HUES64 (cell line): ENCODE measurements around the gene NT5C3A.
"Not testable (repeated sequence)": the region's sequence is repeated elsewhere in the genome, so short reads cannot be mapped to it uniquely, and the experiment has no call there.

ENCODE experiments used
- H3K27ac ChIP-seq: 2 replicates; pipeline ENCODE4 v1.7.0; 2013; ENCODE audit warnings: low read depth, low read length, inconsistent platforms
- H3K27me3 ChIP-seq: 2 replicates; pipeline ENCODE4 v1.6.1; 2013; ENCODE audit warnings: mild to moderate bottlenecking, low read length; ENCODE audit not compliant: insufficient read depth
- H3K36me3 ChIP-seq: 2 replicates; pipeline ENCODE4 v1.6.1; 2013; ENCODE audit warnings: mild to moderate bottlenecking, low read length; ENCODE audit not compliant: insufficient read depth
- H3K4me1 ChIP-seq: 2 replicates; pipeline ENCODE4 v1.6.1; 2013; ENCODE audit warnings: mild to moderate bottlenecking, low read length, moderate library complexity; ENCODE audit not compliant: insufficient read depth
- H3K4me3 ChIP-seq: 2 replicates; pipeline ENCODE4 v1.5.1; 2013; ENCODE audit warnings: mild to moderate bottlenecking, low read length, moderate library complexity
- H3K9ac ChIP-seq: 2 replicates; pipeline ENCODE4 v1.6.1; 2013; ENCODE audit warnings: mild to moderate bottlenecking, low read depth, low read length
- H3K9me3 ChIP-seq: 2 replicates; pipeline ENCODE4 v1.6.1; 2013; ENCODE audit warnings: low read depth, low read length; ENCODE audit not compliant: insufficient read depth
- WGBS: fragments of 150-250, 120-280 bp; methylation state at CpG from one replicate; pipeline ENCODE4 v1.1.7; 2013; ENCODE audit warnings: missing lambda C conversion rate; 5-methylcytosine and 5-hydroxymethylcytosine counted together

Gene NT5C3A

DNA sequence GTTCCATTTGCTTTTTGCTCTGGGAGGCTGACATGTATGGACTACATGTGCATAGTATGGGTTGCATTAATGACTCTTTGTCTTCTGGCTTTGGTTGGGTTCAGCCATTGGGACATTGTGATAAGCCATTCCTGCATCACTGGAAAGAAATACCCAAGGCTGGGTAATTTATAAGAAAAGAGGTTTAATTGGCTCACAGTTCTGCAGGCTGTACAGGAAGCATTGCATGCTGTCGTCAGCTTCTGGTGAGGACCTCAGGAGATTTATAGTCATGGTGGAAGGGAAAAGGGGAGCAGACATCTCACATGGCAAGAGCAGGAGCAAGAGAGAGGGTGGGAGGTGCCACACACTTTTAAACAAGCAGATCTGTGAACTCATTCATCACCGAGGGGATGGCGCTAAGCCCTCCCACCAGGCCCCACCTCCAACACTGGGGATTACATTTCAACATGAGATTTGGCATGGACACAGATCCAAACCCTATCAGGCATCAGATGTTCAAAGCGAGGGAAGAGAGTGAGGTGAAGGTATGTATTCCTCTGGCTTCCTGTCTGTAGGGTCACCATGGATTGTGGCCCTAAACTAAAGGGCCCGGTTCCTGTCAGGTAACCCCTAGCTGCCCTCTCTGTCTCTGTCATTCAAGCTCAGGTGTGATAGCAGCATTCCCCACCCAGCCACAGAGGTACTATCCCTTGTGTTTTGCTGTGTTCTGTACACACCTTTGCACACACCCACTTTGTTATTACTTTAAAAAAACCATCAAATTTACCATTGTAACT is 95.9 kb downstream of the NT5C3A start:
- WGBS = 88% methylated on average over 1 of the region's 5 CpGs
- H3K27ac ChIP-seq, H3K36me3 ChIP-seq: not testable (repeated sequence)

DNA sequence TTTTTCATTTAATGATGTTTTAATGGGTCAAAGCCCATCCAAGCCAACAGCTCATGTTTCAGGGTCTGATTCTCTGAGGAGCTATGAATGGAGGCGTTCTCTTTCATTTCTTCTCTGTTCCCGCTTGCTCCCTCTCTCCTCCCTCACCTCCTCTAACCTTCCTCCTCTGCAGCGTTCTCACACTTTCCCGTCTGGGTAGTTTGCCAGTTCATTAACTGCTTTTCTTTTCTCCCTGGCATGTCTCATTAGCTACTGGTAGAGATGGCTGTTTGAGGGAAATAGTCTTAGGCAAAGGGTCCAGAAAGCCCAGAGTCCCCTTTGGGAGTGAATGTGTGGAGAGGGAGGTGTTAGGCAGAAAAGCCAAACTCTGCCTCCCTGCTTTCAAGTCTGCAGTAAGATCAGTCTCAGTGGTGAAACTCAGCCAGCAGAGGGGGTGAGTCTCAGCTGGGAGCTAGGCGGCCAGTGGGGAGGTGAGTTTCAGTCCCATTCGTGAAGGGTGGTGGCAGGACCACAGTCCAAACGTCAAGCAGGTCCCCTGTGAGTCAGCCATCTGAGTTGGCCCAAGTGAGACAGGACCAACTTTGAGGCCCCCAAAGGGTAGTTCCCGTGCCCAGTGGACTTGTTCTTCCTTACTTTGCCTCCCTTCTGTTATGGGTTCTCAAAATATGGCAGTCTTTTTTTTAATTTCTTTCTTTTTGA is 98.0 kb downstream of the NT5C3A start:
- H3K27me3 ChIP-seq = peaks cover 10% of the 10 kb centered on the region
- H3K4me3 ChIP-seq, H3K9ac ChIP-seq, H3K27ac ChIP-seq, H3K4me1 ChIP-seq, H3K9me3 ChIP-seq, H3K36me3 ChIP-seq: not testable (repeated sequence)
- 34% methylated on average over 4 of the region's 8 CpGs for WGBS

More for the DNA sequence above, 95.9 kb downstream of the NT5C3A start:
- not testable (repeated sequence) for H3K27me3 ChIP-seq, H3K9me3 ChIP-seq, H3K4me3 ChIP-seq, H3K9ac ChIP-seq, H3K4me1 ChIP-seq
